ENCODE data around the gene THTPA. TPM values are rescaled to one million over a fixed set of nuclear protein-coding genes. Genes with fewer than 3 reads are reported as not detected.
A peak's percentile ranks its signal among the peaks of the same experiment; 100 is the strongest.
"Not testable (repeated sequence)": the region's sequence is repeated elsewhere in the genome, so short reads cannot be mapped to it uniquely, and the experiment has no call there.

THTPA gene
- total and polyA plus RNA-seq, 3 experiments from 2014 or later, result 10.7 to 13.4 (median 13.4) TPM

GRCh38 chr14:23580152-23580926 lies 24.3 kb downstream of the THTPA start:
- no peak overlapping the region for H3K27ac ChIP-seq (ENCODE audit: low read depth, low read length)
- H3K4me1 Mint-ChIP-seq, result peaks cover 8 to 22% (median 11%) of the 10 kb centered on the region in 3 donors
- no peak overlapping the region for H3K27ac Mint-ChIP-seq
- ChIA-PET POLR2A (no interaction called here), CTCF (interaction anchor here (0.9 to 1.5 kb wide), 2 partner anchors 9 to 19 kb away, joined by 3 read pairs; no protein-coding TSS in a partner anchor)
- H3K36me3 ChIP-seq (ENCODE audit: insufficient read depth, low read length), result no peaks in the 10 kb centered on the region
- peaks cover 28 to 54% of the 10 kb centered on the region in 2 donors for H3K27me3 Mint-ChIP-seq
- no peak overlapping the region for H3K4me3 ChIP-seq (ENCODE audit: low read length)
- H3K36me3 Mint-ChIP-seq, result no peaks in the 10 kb centered on the region
- H3K9me3 ChIP-seq (ENCODE audit: low read length), result no peaks in the 10 kb centered on the region
- H3K27me3 ChIP-seq (ENCODE audit: insufficient read depth, low read length, poor library complexity, severe bottlenecking), result peaks cover 16% of the 10 kb centered on the region
- DNase-seq, result no peak
- peaks cover 0 to 3% (median 0%) of the 10 kb centered on the region in 5 donors for H3K9me3 Mint-ChIP-seq
- peaks cover 5% of the 10 kb centered on the region for H3K4me1 ChIP-seq (ENCODE audit: insufficient read depth, low read length)
- H3K4me3 Mint-ChIP-seq, result no peak overlapping the region

GRCh38 chr14:23580948-23581281 lies 24.8 kb downstream of the THTPA start:
- Mint-ChIP-seq H3K27ac (no peak overlapping the region), H3K27me3 (peaks cover 30 to 55% of the 10 kb centered on the region in 2 donors), H3K9me3 (peaks cover 0 to 3% (median 0%) of the 10 kb centered on the region in 5 donors), H3K4me3 (no peak overlapping the region), H3K36me3 (no peaks in the 10 kb centered on the region), H3K4me1 (peaks cover 8 to 20% (median 11%) of the 10 kb centered on the region in 3 donors)
- ChIA-PET POLR2A (no interaction called here), CTCF (interaction anchor here (0.8 to 1.5 kb wide), 4 partner anchors 8 to 35 kb away, joined by 3 read pairs; no protein-coding TSS in a partner anchor)
- H3K27me3 ChIP-seq (ENCODE audit: insufficient read depth, low read length, poor library complexity, severe bottlenecking), result peaks cover 16% of the 10 kb centered on the region
- H3K27ac ChIP-seq (ENCODE audit: low read depth, low read length), result no peak overlapping the region
- H3K4me1 ChIP-seq (ENCODE audit: insufficient read depth, low read length), result peaks cover 5% of the 10 kb centered on the region
- no peak overlapping the region for H3K4me3 ChIP-seq (ENCODE audit: low read length)
- H3K36me3 ChIP-seq (ENCODE audit: insufficient read depth, low read length), result no peaks in the 10 kb centered on the region
- H3K9me3 ChIP-seq (ENCODE audit: low read length), result no peaks in the 10 kb centered on the region
- DNase-seq, result no peak

GRCh38 chr14:23582906-23583760 lies 27.1 kb downstream of the THTPA start:
- H3K4me3 Mint-ChIP-seq, result no peak overlapping the region

DNA sequence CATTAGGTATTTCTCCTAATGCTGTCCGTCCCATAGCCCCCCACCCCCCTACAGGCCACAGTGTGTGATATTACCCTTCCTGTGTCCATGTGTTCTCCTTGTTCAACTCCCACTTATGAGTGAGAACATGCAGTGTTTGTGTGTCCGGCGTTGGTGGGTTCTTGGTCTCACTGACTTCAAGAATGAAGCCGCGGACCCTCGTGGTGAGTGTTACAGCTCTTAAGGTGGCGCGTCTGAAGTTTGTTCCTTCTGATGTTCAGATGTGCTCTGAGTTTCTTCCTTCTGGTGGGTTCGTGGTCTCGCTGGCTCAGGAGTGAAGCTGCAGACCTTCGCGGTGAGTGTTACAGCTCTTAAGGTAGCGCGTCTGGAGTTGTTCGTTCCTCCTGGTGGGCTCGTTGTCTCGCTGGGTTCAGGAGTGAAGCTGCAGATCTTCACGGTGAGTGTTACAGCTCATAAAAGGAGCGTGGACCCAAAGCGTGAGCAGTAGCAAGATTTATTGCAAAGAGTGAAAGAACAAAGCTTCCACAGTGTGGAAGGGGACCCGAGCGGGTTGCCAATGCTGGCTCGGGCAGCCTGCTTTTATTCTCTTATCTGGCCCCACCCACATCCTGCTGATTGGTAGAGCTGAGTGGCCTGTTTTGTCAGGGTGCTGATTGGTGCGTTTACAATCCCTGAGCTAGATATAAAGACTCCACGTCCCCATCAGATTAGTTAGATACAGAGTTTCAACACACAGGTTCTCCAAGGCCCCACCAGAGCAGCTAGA lies 27.9 kb downstream of the THTPA start:
- H3K36me3 ChIP-seq (ENCODE audit: insufficient read depth, low read length); DNase-seq; H3K4me1 Mint-ChIP-seq; H3K27ac ChIP-seq (ENCODE audit: low read depth, low read length); CTCF ChIA-PET; H3K4me3 ChIP-seq (ENCODE audit: low read length); H3K4me3 Mint-ChIP-seq; H3K27ac Mint-ChIP-seq; H3K4me1 ChIP-seq (ENCODE audit: insufficient read depth, low read length); H3K9me3 Mint-ChIP-seq; POLR2A ChIA-PET; H3K27me3 ChIP-seq (ENCODE audit: insufficient read depth, low read length, poor library complexity, severe bottlenecking); H3K9me3 ChIP-seq (ENCODE audit: low read length); H3K36me3 Mint-ChIP-seq: not testable (repeated sequence)
- peaks cover 24 to 51% of the 10 kb centered on the region in 2 donors for H3K27me3 Mint-ChIP-seq

More at GRCh38 chr14:23582906-23583760, 27.1 kb downstream of the THTPA start:
- ChIA-PET POLR2A (interaction anchor here (0.6 kb wide), 1 partner anchor 111 kb away, joined by 11 read pairs; no protein-coding TSS in a partner anchor), CTCF (no interaction called here)
- Mint-ChIP-seq H3K27me3 (peaks cover 28 to 52% of the 10 kb centered on the region in 2 donors), H3K4me1 (peaks cover 0 to 8% (median 4%) of the 10 kb centered on the region in 3 donors), H3K36me3 (no peaks in the 10 kb centered on the region), H3K9me3 (peaks cover 0 to 3% (median 0%) of the 10 kb centered on the region in 5 donors), H3K27ac (no peak overlapping the region)
- Histone ChIP-seq H3K4me3 (ENCODE audit: low read length) (no peak overlapping the region), H3K27ac (ENCODE audit: low read depth, low read length) (no peak overlapping the region), H3K36me3 (ENCODE audit: insufficient read depth, low read length) (no peaks in the 10 kb centered on the region), H3K9me3 (ENCODE audit: low read length) (no peaks in the 10 kb centered on the region), H3K27me3 (ENCODE audit: insufficient read depth, low read length, poor library complexity, severe bottlenecking) (peaks cover 5% of the 10 kb centered on the region), H3K4me1 (ENCODE audit: insufficient read depth, low read length) (no peaks in the 10 kb centered on the region)
- DNase-seq, result no peak

GRCh38 chr14:23584527-23585203 lies 28.6 kb downstream of the THTPA start:
- H3K9me3 Mint-ChIP-seq; DNase-seq; H3K36me3 Mint-ChIP-seq; H3K4me1 Mint-ChIP-seq; H3K27ac ChIP-seq (ENCODE audit: low read depth, low read length); POLR2A ChIA-PET; H3K27ac Mint-ChIP-seq; CTCF ChIA-PET; H3K4me3 ChIP-seq (ENCODE audit: low read length); H3K4me1 ChIP-seq (ENCODE audit: insufficient read depth, low read length); H3K9me3 ChIP-seq (ENCODE audit: low read length); H3K36me3 ChIP-seq (ENCODE audit: insufficient read depth, low read length); H3K27me3 ChIP-seq (ENCODE audit: insufficient read depth, low read length, poor library complexity, severe bottlenecking); H3K4me3 Mint-ChIP-seq: not testable (repeated sequence)
- H3K27me3 Mint-ChIP-seq, result peaks cover 25 to 46% of the 10 kb centered on the region in 2 donors

DNA sequence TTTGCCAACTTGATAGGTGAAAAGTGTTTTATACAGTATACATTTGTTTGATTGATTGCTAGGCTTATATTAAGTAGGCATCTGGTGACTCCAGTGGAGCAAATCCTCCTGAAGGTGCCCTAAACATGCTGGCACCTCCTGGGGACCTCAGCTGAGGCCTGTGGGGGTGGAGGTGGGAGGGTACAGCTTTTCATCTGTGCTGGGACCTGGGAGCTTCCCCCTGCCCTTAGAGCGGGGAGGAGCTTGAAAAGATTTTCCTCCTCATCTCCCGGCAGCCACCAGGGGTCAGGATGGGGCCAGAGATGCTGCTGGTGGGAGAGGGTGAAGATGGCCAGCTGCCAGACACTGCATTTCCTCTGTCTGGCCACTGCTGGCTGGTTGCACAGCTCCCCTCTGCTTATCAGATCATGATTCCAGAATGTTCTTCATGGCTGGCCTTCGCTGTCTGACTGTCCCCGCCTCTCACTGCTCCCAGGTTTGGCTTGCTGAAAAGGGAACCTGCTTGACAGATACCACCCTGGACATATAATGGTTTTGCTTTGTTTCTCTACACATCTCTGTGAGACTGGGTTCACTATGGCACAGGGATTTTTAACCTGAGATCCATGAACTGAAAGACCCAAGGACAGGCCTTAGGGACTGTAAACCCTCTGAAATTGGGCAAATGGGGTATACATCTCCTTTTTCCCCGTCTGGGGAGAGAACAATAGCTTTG lies 33.0 kb downstream of the THTPA start:
- peak overlapping the region in 1 of 7 donors; percentile 20 for H3K4me3 Mint-ChIP-seq
- peaks cover 13 to 22% of the 10 kb centered on the region in 2 donors for H3K27me3 Mint-ChIP-seq
- Histone ChIP-seq H3K27me3 (ENCODE audit: insufficient read depth, low read length, poor library complexity, severe bottlenecking) (no peaks in the 10 kb centered on the region), H3K36me3 (ENCODE audit: insufficient read depth, low read length) (no peaks in the 10 kb centered on the region), H3K9me3 (ENCODE audit: low read length) (no peaks in the 10 kb centered on the region), H3K4me1 (ENCODE audit: insufficient read depth, low read length) (peaks cover 9% of the 10 kb centered on the region), H3K4me3 (ENCODE audit: low read length) (no peak overlapping the region), H3K27ac (ENCODE audit: low read depth, low read length) (no peak overlapping the region)
- DNase-seq, result peak; percentile 65 to 86 (median 76)
- peak overlapping the region in 2 of 8 donors; percentile 58 to 60 for H3K27ac Mint-ChIP-seq
- ChIA-PET CTCF (interaction anchor here (0.6 to 3.4 kb wide), 22 partner anchors 8 to 364 kb away, joined by 3 to 28 read pairs (median 3); partner anchors contain the start of gene DHRS4), POLR2A (interaction anchor here (0.5 kb wide), 1 partner anchor 520 kb away, joined by 4 read pairs; no protein-coding TSS in a partner anchor)
- peaks cover 3 to 8% (median 7%) of the 10 kb centered on the region in 3 donors for H3K4me1 Mint-ChIP-seq
- H3K36me3 Mint-ChIP-seq, result no peaks in the 10 kb centered on the region
- no peaks in the 10 kb centered on the region for H3K9me3 Mint-ChIP-seq

- Histone ChIP-seq H3K36me3 (ENCODE audit: insufficient read depth, low read length) (no peaks in the 10 kb centered on the region), H3K4me3 (ENCODE audit: low read length) (no peak overlapping the region), H3K4me1 (ENCODE audit: insufficient read depth, low read length) (peaks cover 9% of the 10 kb centered on the region), H3K27ac (ENCODE audit: low read depth, low read length) (no peak overlapping the region), H3K9me3 (ENCODE audit: low read length) (no peaks in the 10 kb centered on the region), H3K27me3 (ENCODE audit: insufficient read depth, low read length, poor library complexity, severe bottlenecking) (no peaks in the 10 kb centered on the region)
- H3K4me3 Mint-ChIP-seq, result no peak overlapping the region
- no peaks in the 10 kb centered on the region for H3K9me3 Mint-ChIP-seq
- H3K27ac Mint-ChIP-seq, result peak overlapping the region in 2 of 8 donors; percentile 50 to 60
- DNase-seq, result no peak
- peaks cover 3 to 8% (median 7%) of the 10 kb centered on the region in 3 donors for H3K4me1 Mint-ChIP-seq
- ChIA-PET CTCF (interaction anchor here (0.7 to 3.4 kb wide), 17 partner anchors 11 to 364 kb away, joined by 3 to 28 read pairs (median 4); partner anchors contain the start of gene DHRS4), POLR2A (no interaction called here)
- peaks cover 13 to 18% of the 10 kb centered on the region in 2 donors for H3K27me3 Mint-ChIP-seq
- H3K36me3 Mint-ChIP-seq, result no peaks in the 10 kb centered on the region
Measured at GRCh38 chr14:23589606-23590005, 33.5 kb downstream of the THTPA start.
